Mesendoderm (in vitro differentiated cells): ENCODE data around the gene NFIC. TPM values are rescaled to one million over a fixed set of nuclear protein-coding genes. Genes with fewer than 3 reads are reported as not detected.

ENCODE experiments used
- DNase-seq: peaks from one replicate; pipeline ENCODE4 v3.0.0; 2013
- H2AK5ac ChIP-seq: 2 replicates; pipeline ENCODE4 v1.6.1; 2013; ENCODE audit warnings: low read length, inconsistent platforms
- H2BK120ac ChIP-seq: 2 replicates; pipeline ENCODE4 v1.6.1; 2013; ENCODE audit warnings: low read depth, mild to moderate bottlenecking, low read length, moderate library complexity, mixed read lengths
- H2BK15ac ChIP-seq: replicated peaks from 2 replicates; pipeline ENCODE4 v1.6.1; 2013; ENCODE audit warnings: low read depth, mild to moderate bottlenecking, moderate library complexity
- H2BK5ac ChIP-seq: 2 replicates; pipeline ENCODE4 v1.6.1; 2013; ENCODE audit warnings: low read length, inconsistent platforms
- H3K18ac ChIP-seq: 2 replicates; pipeline ENCODE4 v1.6.1; 2013; ENCODE audit warnings: mild to moderate bottlenecking, low read length, mixed read lengths
- H3K23ac ChIP-seq: one replicate; pipeline ENCODE4 v1.6.1; 2013; ENCODE audit warnings: low read length
- H3K27ac ChIP-seq: 2 replicates; pipeline ENCODE4 v1.5.1; 2013; ENCODE audit warnings: low read depth, mild to moderate bottlenecking, inconsistent platforms, low read length, moderate library complexity
- H3K27me3 ChIP-seq: 2 replicates; pipeline ENCODE4 v1.6.1; 2013; ENCODE audit warnings: low read length, control low read depth, mild to moderate bottlenecking, inconsistent platforms; ENCODE audit not compliant: insufficient read depth, poor library complexity
- H3K36me3 ChIP-seq: 2 replicates; pipeline ENCODE4 v1.6.1; 2013; ENCODE audit warnings: low read length, inconsistent platforms; ENCODE audit not compliant: control insufficient read depth, insufficient read depth
- H3K4ac ChIP-seq: one replicate; pipeline ENCODE4 v1.6.1; 2013; ENCODE audit warnings: low read depth, mild to moderate bottlenecking, low read length, moderate library complexity
- H3K4me1 ChIP-seq: 2 replicates; pipeline ENCODE4 v1.6.1; 2013; ENCODE audit warnings: low read depth, low read length, inconsistent platforms; ENCODE audit not compliant: control insufficient read depth
- H3K4me2 ChIP-seq: 2 replicates; pipeline ENCODE4 v1.6.1; 2013; ENCODE audit warnings: low read length
- H3K4me3 ChIP-seq: 2 replicates; pipeline ENCODE4 v1.5.1; 2013; ENCODE audit warnings: mild to moderate bottlenecking, low read length
- H3K56ac ChIP-seq: one replicate; pipeline ENCODE4 v1.6.1; 2013; ENCODE audit warnings: low read length
- H3K79me1 ChIP-seq: 2 replicates; pipeline ENCODE4 v1.6.1; 2013; ENCODE audit warnings: low read length, inconsistent platforms
- H3K79me2 ChIP-seq: 2 replicates; pipeline ENCODE4 v1.6.1; 2013; ENCODE audit warnings: mild to moderate bottlenecking, low read length; ENCODE audit not compliant: control insufficient read depth, insufficient read depth
- H3K9ac ChIP-seq: 2 replicates; pipeline ENCODE4 v1.6.1; 2013; ENCODE audit warnings: low read length, inconsistent platforms
- H4K5ac ChIP-seq: one replicate; pipeline ENCODE4 v1.6.1; 2013; ENCODE audit warnings: low read length
- H4K8ac ChIP-seq: one replicate; pipeline ENCODE4 v1.6.1; 2013; ENCODE audit warnings: low read depth, mild to moderate bottlenecking, control low read depth, low read length, moderate library complexity
- WGBS: extraction: QIAGEN DNeasy Blood & Tissue Kit; methylation state at CpG from one replicate; pipeline ENCODE4 v1.1.7; 2013; ENCODE audit warnings: low lambda C conversion rate, missing lambda C conversion rate; ENCODE audit not compliant: insufficient coverage; ENCODE audit errors: extremely low coverage; 5-methylcytosine and 5-hydroxymethylcytosine counted together
- polyA plus RNA-seq, 2 experiments: library from polyadenylated mRNA; stranded (reverse); fragments of 200-250 nt; gene quantifications; one replicate each; pipeline ENCODE4 v1.2.3, GENCODE V29; 2013

Gene NFIC
- 8.8 TPM for polyA plus RNA-seq (2013, experiment 1 of 2)
- polyA plus RNA-seq (2013, experiment 2 of 2) = 8.8 TPM

DNA sequence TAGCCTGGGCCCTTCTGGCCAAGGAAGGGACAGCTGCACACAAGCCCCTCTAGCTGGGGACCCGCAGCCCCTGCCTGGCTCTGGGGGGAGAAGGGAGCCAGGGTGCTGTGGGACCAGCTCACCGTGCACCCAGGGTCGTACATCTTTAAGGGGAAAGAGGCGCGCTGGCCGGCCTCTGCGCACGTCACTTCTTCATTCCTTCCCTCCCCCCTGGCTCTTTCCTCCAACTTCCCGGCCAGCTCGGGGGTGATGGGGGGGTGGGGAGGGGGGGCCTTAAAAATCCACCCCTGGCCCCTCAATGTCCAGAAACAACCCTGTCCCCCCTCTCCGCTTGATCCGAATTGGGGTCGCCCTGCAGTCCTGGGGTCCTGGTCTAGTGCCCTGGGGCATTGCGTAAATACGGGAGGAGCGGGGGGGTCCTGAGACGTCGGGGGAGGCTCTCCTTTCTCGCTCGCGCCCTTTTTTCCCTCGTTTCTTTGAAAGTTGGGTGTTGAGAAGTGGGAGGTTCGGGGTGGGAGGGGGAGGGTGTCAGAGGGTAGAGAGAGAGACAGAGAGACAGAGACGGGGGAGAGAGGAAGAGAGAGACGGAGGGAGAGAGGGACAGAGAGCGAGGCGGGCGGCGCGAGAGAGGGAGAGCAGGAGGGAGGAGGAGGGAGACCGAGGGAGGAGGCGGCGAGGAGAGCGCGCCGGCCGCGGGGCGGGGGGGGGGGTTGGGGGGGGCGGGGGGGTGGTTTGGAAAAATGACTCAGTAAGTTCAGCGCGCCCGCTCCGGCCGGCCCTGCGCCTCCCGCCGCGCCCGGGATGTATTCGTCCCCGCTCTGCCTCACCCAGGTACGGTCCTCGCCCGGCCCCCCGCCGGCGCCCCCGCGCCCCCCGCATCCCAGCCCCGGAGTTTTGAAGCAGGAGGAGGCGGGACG, at the start of gene NFIC:
Gene NFIC, plus strand, starts transcription at position 748 of the 917 bp plus-strand sequence. Its CDS starts 54 bp downstream, at position 802.
- no CpG with 5 or more reads among the region's 64 CpGs for WGBS
- Histone ChIP-seq H2BK5ac (no peak within 1 kb of the TSS), H3K56ac (peak within 1 kb of the TSS; percentile 67), H2AK5ac (no peak within 1 kb of the TSS), H3K4me2 (peak within 1 kb of the TSS; percentile 22), H4K5ac (no peak within 1 kb of the TSS), H3K4me3 (no peak within 1 kb of the TSS), H3K36me3 (no peaks in the 10 kb centered on the region), H2BK15ac (no peak within 1 kb of the TSS), H2BK120ac (no peak within 1 kb of the TSS), H3K27me3 (peaks cover 85% of the 10 kb centered on the region), H3K27ac (no peak within 1 kb of the TSS), H3K79me2 (no peaks in the 10 kb centered on the region), H3K4ac (no peak within 1 kb of the TSS), H3K18ac (no peak within 1 kb of the TSS), H3K23ac (no peak within 1 kb of the TSS), H3K9ac (no peak within 1 kb of the TSS), H3K79me1 (no peaks in the 10 kb centered on the region), H4K8ac (no peak within 1 kb of the TSS), H3K4me1 (no peaks in the 10 kb centered on the region)
- peak; percentile 63 for DNase-seq

DNA sequence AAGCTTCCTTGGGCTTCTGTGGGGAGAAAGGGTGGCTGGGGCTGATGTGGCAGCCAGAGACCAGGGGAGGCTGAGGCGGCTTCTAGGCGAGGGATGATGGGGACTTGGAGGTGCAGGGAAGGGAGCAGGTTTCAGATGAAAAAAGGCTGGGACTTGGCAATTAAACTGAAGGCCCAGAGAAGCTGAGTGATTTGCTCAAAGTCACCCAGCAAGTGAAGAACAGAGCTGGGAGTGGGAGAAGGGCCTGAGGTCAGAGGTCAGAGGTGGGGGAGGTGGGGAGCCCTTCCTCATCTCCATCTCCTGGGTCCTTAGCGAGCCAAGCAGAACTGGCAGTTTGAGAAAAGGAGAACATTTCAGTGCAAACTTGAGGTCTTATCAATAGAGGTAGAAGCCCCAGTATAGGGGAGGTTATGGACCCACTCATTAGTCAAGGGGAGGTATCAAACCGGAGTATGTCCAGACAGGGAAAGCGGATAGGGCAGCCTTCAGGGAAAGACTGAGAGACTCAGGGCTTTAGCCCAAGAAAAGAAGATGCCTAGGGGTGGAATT, 49.6 kb upstream of the NFIC start:
- no peak overlapping the region for H3K4me3 ChIP-seq
- H2AK5ac ChIP-seq = no peak overlapping the region
- no peak overlapping the region for H4K8ac ChIP-seq
- H2BK120ac ChIP-seq = no peak overlapping the region
- no peak overlapping the region for H2BK15ac ChIP-seq
- H3K56ac ChIP-seq = no peak overlapping the region
- no peaks in the 10 kb centered on the region for H3K36me3 ChIP-seq
- H3K23ac ChIP-seq = no peak overlapping the region
- no peak overlapping the region for H3K27ac ChIP-seq
- H3K4me2 ChIP-seq = no peak overlapping the region
- no peak overlapping the region for H4K5ac ChIP-seq
- H3K27me3 ChIP-seq = no peaks in the 10 kb centered on the region
- WGBS = no CpG with 5 or more reads among the region's 5 CpGs
- H3K18ac ChIP-seq = no peak overlapping the region
- H3K4me1 ChIP-seq = no peaks in the 10 kb centered on the region
- no peaks in the 10 kb centered on the region for H3K79me2 ChIP-seq
- DNase-seq = no peak
- no peak overlapping the region for H3K4ac ChIP-seq
- H2BK5ac ChIP-seq = no peak overlapping the region
- H3K79me1 ChIP-seq = no peaks in the 10 kb centered on the region
- H3K9ac ChIP-seq = no peak overlapping the region

- Histone ChIP-seq H4K5ac (no peak overlapping the region), H3K79me2 (no peaks in the 10 kb centered on the region), H3K4ac (no peak overlapping the region), H3K4me3 (no peak overlapping the region), H3K36me3 (no peaks in the 10 kb centered on the region), H3K9ac (no peak overlapping the region), H3K79me1 (no peaks in the 10 kb centered on the region), H3K4me2 (no peak overlapping the region), H3K27me3 (no peaks in the 10 kb centered on the region), H3K4me1 (no peaks in the 10 kb centered on the region), H2BK15ac (no peak overlapping the region), H3K23ac (no peak overlapping the region), H2BK120ac (no peak overlapping the region), H4K8ac (no peak overlapping the region), H3K27ac (no peak overlapping the region), H3K18ac (no peak overlapping the region), H3K56ac (no peak overlapping the region), H2AK5ac (no peak overlapping the region), H2BK5ac (no peak overlapping the region)
- DNase-seq = no peak
- no CpG with 5 or more reads among the region's 18 CpGs for WGBS
Observed at GRCh38 chr19:3319643-3320353, 46.6 kb upstream of the NFIC start.

DNA sequence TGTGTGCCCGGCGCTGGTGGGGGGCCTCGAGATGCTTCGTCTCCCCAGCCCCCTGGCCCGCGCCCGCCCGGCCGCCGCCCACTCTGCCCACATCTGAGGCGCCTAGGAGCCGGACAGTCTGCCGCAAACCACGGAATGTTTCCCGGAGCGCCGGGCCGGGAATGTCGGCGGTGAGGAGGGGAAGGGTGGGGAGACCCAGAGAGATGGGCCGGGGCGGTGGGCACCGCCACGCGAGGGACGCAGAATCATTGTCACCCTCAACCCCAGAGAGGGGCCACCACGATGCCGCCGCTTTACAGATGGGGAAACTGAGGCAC, 46.1 kb upstream of the NFIC start:
- Histone ChIP-seq H3K4me2 (no peak overlapping the region), H2BK15ac (no peak overlapping the region), H3K79me2 (no peaks in the 10 kb centered on the region), H4K8ac (no peak overlapping the region), H3K4ac (no peak overlapping the region), H2BK120ac (no peak overlapping the region), H3K79me1 (no peaks in the 10 kb centered on the region), H3K18ac (no peak overlapping the region), H3K4me1 (no peaks in the 10 kb centered on the region), H2AK5ac (no peak overlapping the region), H3K9ac (no peak overlapping the region), H2BK5ac (no peak overlapping the region), H4K5ac (no peak overlapping the region), H3K27me3 (no peaks in the 10 kb centered on the region), H3K23ac (no peak overlapping the region), H3K36me3 (no peaks in the 10 kb centered on the region), H3K4me3 (no peak overlapping the region), H3K27ac (no peak overlapping the region), H3K56ac (no peak overlapping the region)
- DNase-seq = no peak
- WGBS = no CpG with 5 or more reads among the region's 29 CpGs

GRCh38 chr19:3320853-3321252, 45.5 kb upstream of the NFIC start:
- H3K4me1 ChIP-seq = no peaks in the 10 kb centered on the region
- no peak overlapping the region for H3K4ac ChIP-seq
- no peak for DNase-seq
- H2BK120ac ChIP-seq = no peak overlapping the region
- no peak overlapping the region for H2BK15ac ChIP-seq
- WGBS = no CpG with 5 or more reads among the region's 8 CpGs
- no peak overlapping the region for H3K56ac ChIP-seq
- H3K4me2 ChIP-seq = no peak overlapping the region
- no peaks in the 10 kb centered on the region for H3K79me1 ChIP-seq
- H3K4me3 ChIP-seq = no peak overlapping the region
- no peak overlapping the region for H3K23ac ChIP-seq
- no peaks in the 10 kb centered on the region for H3K36me3 ChIP-seq
- no peak overlapping the region for H2BK5ac ChIP-seq
- H4K5ac ChIP-seq = no peak overlapping the region
- H3K18ac ChIP-seq = no peak overlapping the region
- H3K27me3 ChIP-seq = no peaks in the 10 kb centered on the region
- H3K9ac ChIP-seq = no peak overlapping the region
- no peaks in the 10 kb centered on the region for H3K79me2 ChIP-seq
- no peak overlapping the region for H2AK5ac ChIP-seq
- no peak overlapping the region for H3K27ac ChIP-seq
- H4K8ac ChIP-seq = no peak overlapping the region
